ENCODE results near the gene ZNF664.

Gene ZNF664

GRCh38 chr12:123972457-123973401, at the start of gene ZNF664, which contains the start of gene CCDC92:
ZNF664 (plus strand) TSS chr12:123973215; CDS start chr12:124012145, 38,930 bp downstream.
CCDC92 (minus strand) TSS chr12:123972831; CDS start chr12:123944305, 28,526 bp downstream.
- ATAC-seq (ENCODE audit: low read depth) (peak; percentile 81), DNase-seq (ENCODE audit: low spot score in 2 of 2) (peak; percentile 96 to 97)
- peaks cover 15% of the 10 kb centered on the region for H3K4me1 Mint-ChIP-seq
- H3K9me3 Mint-ChIP-seq: no peaks in the 10 kb centered on the region
- no peaks in the 10 kb centered on the region for H3K27me3 Mint-ChIP-seq
- peak within 1 kb of the TSS; percentile 91 for H3K4me3 Mint-ChIP-seq
- peak within 1 kb of the TSS; percentile 86 for H3K27ac Mint-ChIP-seq
- H3K36me3 Mint-ChIP-seq: peaks cover 5% of the 10 kb centered on the region

GRCh38 chr12:123923927-123924326, 49.1 kb upstream of the ZNF664 start:
- H3K4me1 Mint-ChIP-seq: peaks cover 3% of the 10 kb centered on the region

GRCh38 chr12:123924539-123924938, 48.5 kb upstream of the ZNF664 start:
- Mint-ChIP-seq H3K27ac (no peak overlapping the region), H3K36me3 (no peaks in the 10 kb centered on the region), H3K4me1 (peaks cover 3% of the 10 kb centered on the region), H3K27me3 (peaks cover 11% of the 10 kb centered on the region), H3K4me3 (no peak overlapping the region), H3K9me3 (no peaks in the 10 kb centered on the region)
- ATAC-seq (ENCODE audit: low read depth) (no peak), DNase-seq (ENCODE audit: low spot score in 2 of 2) (no peak)

More at GRCh38 chr12:123923927-123924326, 49.1 kb upstream of the ZNF664 start:
- H3K36me3 Mint-ChIP-seq: no peaks in the 10 kb centered on the region
- DNase-seq (ENCODE audit: low spot score in 2 of 2) (no peak), ATAC-seq (ENCODE audit: low read depth) (no peak)
- no peak overlapping the region for H3K27ac Mint-ChIP-seq
- no peaks in the 10 kb centered on the region for H3K9me3 Mint-ChIP-seq
- peaks cover 9% of the 10 kb centered on the region for H3K27me3 Mint-ChIP-seq
- no peak overlapping the region for H3K4me3 Mint-ChIP-seq

- Mint-ChIP-seq H3K36me3 (no peaks in the 10 kb centered on the region), H3K27me3 (peaks cover 10% of the 10 kb centered on the region), H3K9me3 (no peaks in the 10 kb centered on the region), H3K4me3 (no peak overlapping the region), H3K4me1 (peaks cover 3% of the 10 kb centered on the region), H3K27ac (no peak overlapping the region)
- no peak for ATAC-seq (ENCODE audit: low read depth)
- no peak for DNase-seq (ENCODE audit: low spot score in 2 of 2)
Observed at GRCh38 chr12:123928274-123928865, 44.6 kb upstream of the ZNF664 start.

- Mint-ChIP-seq H3K9me3 (no peaks in the 10 kb centered on the region), H3K36me3 (no peaks in the 10 kb centered on the region), H3K4me3 (no peak overlapping the region), H3K27ac (no peak overlapping the region), H3K4me1 (peaks cover 3% of the 10 kb centered on the region), H3K27me3 (peaks cover 10% of the 10 kb centered on the region)
- DNase-seq (ENCODE audit: low spot score in 2 of 2): no peak
- ATAC-seq (ENCODE audit: low read depth): no peak
Observed at GRCh38 chr12:123928897-123929296, 44.1 kb upstream of the ZNF664 start.

GRCh38 chr12:123929946-123930583, 43.0 kb upstream of the ZNF664 start:
- Mint-ChIP-seq H3K36me3 (no peaks in the 10 kb centered on the region), H3K9me3 (no peaks in the 10 kb centered on the region), H3K4me1 (peaks cover 3% of the 10 kb centered on the region), H3K4me3 (no peak overlapping the region), H3K27ac (no peak overlapping the region), H3K27me3 (peaks cover 4% of the 10 kb centered on the region)
- no peak for ATAC-seq (ENCODE audit: low read depth)
- no peak for DNase-seq (ENCODE audit: low spot score in 2 of 2)

- H3K9me3 Mint-ChIP-seq: no peaks in the 10 kb centered on the region
- H3K27me3 Mint-ChIP-seq: peaks cover 4% of the 10 kb centered on the region
- no peak overlapping the region for H3K27ac Mint-ChIP-seq
- no peak for ATAC-seq (ENCODE audit: low read depth)
- peaks cover 3% of the 10 kb centered on the region for H3K4me1 Mint-ChIP-seq
- H3K4me3 Mint-ChIP-seq: no peak overlapping the region
- H3K36me3 Mint-ChIP-seq: peaks cover 5% of the 10 kb centered on the region
- DNase-seq (ENCODE audit: low spot score in 2 of 2): no peak
Observed at GRCh38 chr12:123931686-123932321, 41.2 kb upstream of the ZNF664 start.

GRCh38 chr12:123933214-123933613, 39.8 kb upstream of the ZNF664 start:
- H3K27me3 Mint-ChIP-seq: peaks cover 4% of the 10 kb centered on the region
- no peak for DNase-seq (ENCODE audit: low spot score in 2 of 2)
- ATAC-seq (ENCODE audit: low read depth): no peak
- H3K4me3 Mint-ChIP-seq: no peak overlapping the region
- H3K27ac Mint-ChIP-seq: no peak overlapping the region
- no peaks in the 10 kb centered on the region for H3K9me3 Mint-ChIP-seq
- H3K4me1 Mint-ChIP-seq: peaks cover 5% of the 10 kb centered on the region
- peaks cover 10% of the 10 kb centered on the region for H3K36me3 Mint-ChIP-seq

GRCh38 chr12:123934016-123934620, 38.9 kb upstream of the ZNF664 start:
- Mint-ChIP-seq H3K36me3 (peaks cover 12% of the 10 kb centered on the region), H3K4me3 (no peak overlapping the region), H3K4me1 (peaks cover 14% of the 10 kb centered on the region), H3K9me3 (no peaks in the 10 kb centered on the region), H3K27ac (no peak overlapping the region), H3K27me3 (peaks cover 1% of the 10 kb centered on the region)
- DNase-seq (ENCODE audit: low spot score in 2 of 2) (no peak), ATAC-seq (ENCODE audit: low read depth) (no peak)

GRCh38 chr12:123934829-123935228, 38.2 kb upstream of the ZNF664 start:
- Mint-ChIP-seq H3K4me3 (no peak overlapping the region), H3K9me3 (no peaks in the 10 kb centered on the region), H3K4me1 (peaks cover 14% of the 10 kb centered on the region), H3K27me3 (no peaks in the 10 kb centered on the region), H3K27ac (no peak overlapping the region), H3K36me3 (peaks cover 12% of the 10 kb centered on the region)
- DNase-seq (ENCODE audit: low spot score in 2 of 2): no peak
- no peak for ATAC-seq (ENCODE audit: low read depth)

- Mint-ChIP-seq H3K9me3 (no peaks in the 10 kb centered on the region), H3K36me3 (peaks cover 17% of the 10 kb centered on the region), H3K4me1 (peaks cover 14% of the 10 kb centered on the region), H3K27me3 (no peaks in the 10 kb centered on the region), H3K27ac (no peak overlapping the region), H3K4me3 (no peak overlapping the region)
- no peak for DNase-seq (ENCODE audit: low spot score in 2 of 2)
- ATAC-seq (ENCODE audit: low read depth): no peak
Observed at GRCh38 chr12:123935956-123936355, 37.1 kb upstream of the ZNF664 start.

- ATAC-seq (ENCODE audit: low read depth) (no peak), DNase-seq (ENCODE audit: low spot score in 2 of 2) (no peak)
- peaks cover 14% of the 10 kb centered on the region for H3K4me1 Mint-ChIP-seq
- H3K27me3 Mint-ChIP-seq: no peaks in the 10 kb centered on the region
- peaks cover 22% of the 10 kb centered on the region for H3K36me3 Mint-ChIP-seq
- no peak overlapping the region for H3K4me3 Mint-ChIP-seq
- no peaks in the 10 kb centered on the region for H3K9me3 Mint-ChIP-seq
- no peak overlapping the region for H3K27ac Mint-ChIP-seq
Observed at GRCh38 chr12:123936471-123936870, 36.5 kb upstream of the ZNF664 start.

GRCh38 chr12:123936956-123937706, 35.9 kb upstream of the ZNF664 start:
- no peak overlapping the region for H3K4me3 Mint-ChIP-seq
- DNase-seq (ENCODE audit: low spot score in 2 of 2) (no peak), ATAC-seq (ENCODE audit: low read depth) (no peak)
- H3K27ac Mint-ChIP-seq: no peak overlapping the region
- no peaks in the 10 kb centered on the region for H3K27me3 Mint-ChIP-seq
- peaks cover 14% of the 10 kb centered on the region for H3K4me1 Mint-ChIP-seq
- peaks cover 28% of the 10 kb centered on the region for H3K36me3 Mint-ChIP-seq
- H3K9me3 Mint-ChIP-seq: no peaks in the 10 kb centered on the region

Data from memory B cell (primary cell).